SK-N-SH treated with all-trans-retinoic acid at 6 μM for 48 hours (cell line): Measurements from ENCODE around the gene PECR.

Experiments used
- PATZ1 ChIP-seq: fragments of 250-450 bp; sonication (Bioruptor Pico); IDR thresholded peaks from 2 replicates; pipeline ENCODE4 v1.8.0; 2020; ENCODE audit warnings: mild to moderate bottlenecking, moderate library complexity, borderline replicate concordance
- TSHZ2 ChIP-seq: fragments of 250-450 bp; sonication (Bioruptor Pico); IDR thresholded peaks from 2 replicates; pipeline ENCODE4 v1.5.0; 2020; ENCODE audit warnings: mild to moderate bottlenecking, moderate library complexity
- ZNF70 ChIP-seq: fragments of 450-650 bp; formaldehyde crosslinking; IDR thresholded peaks from 2 replicates; pipeline ENCODE4 v1.5.0; 2020; ENCODE audit warnings: mild to moderate bottlenecking, moderate library complexity
- TF ChIP-seq, protein P1 (sequence below): fragments of 250-450 bp; sonication (Bioruptor Pico); IDR thresholded peaks from 2 replicates; pipeline ENCODE4 v1.5.1; 2021; ENCODE audit warnings: mild to moderate bottlenecking, moderate library complexity

DNA sequence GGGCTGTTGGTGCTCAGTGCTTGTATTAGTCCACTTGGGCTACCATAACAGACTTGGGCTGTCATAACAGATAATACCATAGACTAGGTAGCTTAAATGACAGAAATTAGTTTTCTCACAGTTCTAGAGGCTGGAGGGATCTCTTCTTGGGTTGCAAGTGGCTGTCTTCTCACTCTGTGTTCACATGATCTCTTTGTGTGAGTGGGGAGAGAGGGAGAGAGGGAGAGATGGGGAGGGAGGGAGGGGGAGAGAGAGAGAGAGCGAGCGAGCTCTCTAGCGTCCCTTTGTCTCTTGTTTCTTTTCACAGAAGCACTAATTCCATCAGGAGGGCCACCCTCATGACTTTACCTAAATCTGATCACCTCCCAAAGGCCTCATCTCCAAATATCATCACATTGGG is 23.1 kb upstream of the PECR start:
- TF ChIP-seq, protein P1, sequence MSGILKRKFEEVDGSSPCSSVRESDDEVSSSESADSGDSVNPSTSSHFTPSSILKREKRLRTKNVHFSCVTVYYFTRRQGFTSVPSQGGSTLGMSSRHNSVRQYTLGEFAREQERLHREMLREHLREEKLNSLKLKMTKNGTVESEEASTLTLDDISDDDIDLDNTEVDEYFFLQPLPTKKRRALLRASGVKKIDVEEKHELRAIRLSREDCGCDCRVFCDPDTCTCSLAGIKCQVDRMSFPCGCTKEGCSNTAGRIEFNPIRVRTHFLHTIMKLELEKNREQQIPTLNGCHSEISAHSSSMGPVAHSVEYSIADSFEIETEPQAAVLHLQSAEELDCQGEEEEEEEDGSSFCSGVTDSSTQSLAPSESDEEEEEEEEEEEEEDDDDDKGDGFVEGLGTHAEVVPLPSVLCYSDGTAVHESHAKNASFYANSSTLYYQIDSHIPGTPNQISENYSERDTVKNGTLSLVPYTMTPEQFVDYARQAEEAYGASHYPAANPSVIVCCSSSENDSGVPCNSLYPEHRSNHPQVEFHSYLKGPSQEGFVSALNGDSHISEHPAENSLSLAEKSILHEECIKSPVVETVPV = no peak
- TF ChIP-seq ZNF70 (CRISPR knock-in tag) (no peak), TSHZ2 (no peak), PATZ1 (no peak)
